HepG2 (cell line): Measurements from ENCODE around the gene CHN2. TPM values are rescaled to one million over a fixed set of nuclear protein-coding genes. Genes with fewer than 3 reads are reported as not detected.
A peak's percentile ranks its signal among the peaks of the same experiment; 100 is the strongest.

Experiments used
- FOXA1 ChIP-seq, 2 experiments: fragments of 450-650 bp in 1 of 2; sonication (generic) in 1 of 2; formaldehyde crosslinking in 1 of 2; IDR thresholded peaks; 2 replicates each; pipeline versions ENCODE4 v1.4.0 to v1.6.1; 2016 to 2020; ENCODE audit warnings: missing genetic modification reagents in 1 of 2
- HMG20A ChIP-seq: IDR thresholded peaks from 2 replicates; pipeline ENCODE4 v1.6.1; 2016; ENCODE audit warnings: borderline replicate concordance
- HOMEZ ChIP-seq: IDR thresholded peaks from 2 replicates; pipeline ENCODE4 v1.6.1; 2016; ENCODE audit warnings: low read depth
- MAFK ChIP-seq, 2 experiments: IDR thresholded peaks in 1 of 2; conservative IDR thresholded peaks in 1 of 2; 2 replicates each; pipeline ENCODE4 v1.6.1; 2011; ENCODE audit warnings: improper control_type of control experiment in 2 of 2, low read length in 2 of 2
- MED1 ChIP-seq: sonication (generic); formaldehyde crosslinking; IDR thresholded peaks from 2 replicates; pipeline ENCODE4 v1.4.0; 2020; ENCODE audit warnings: missing genetic modification reagents
- RCOR2 ChIP-seq: IDR thresholded peaks from 2 replicates; pipeline ENCODE4 v1.6.1; 2016; ENCODE audit warnings: missing biosample characterization, missing genetic modification reagents
- RXRB ChIP-seq: IDR thresholded peaks from 2 replicates; pipeline ENCODE4 v1.6.1; 2016; ENCODE audit warnings: borderline replicate concordance, missing genetic modification reagents, missing compliant biosample characterization
- SMAD3 ChIP-seq: sonication (generic); formaldehyde crosslinking; IDR thresholded peaks from 2 replicates; pipeline ENCODE4 v1.4.0; 2020; ENCODE audit warnings: missing genetic modification reagents
- SOX13 ChIP-seq, 3 experiments: fragments of 450-650 bp in 1 of 3; sonication (generic) in 1 of 3; formaldehyde crosslinking in 1 of 3; IDR thresholded peaks in 2 of 3; conservative IDR thresholded peaks in 1 of 3; 2 replicates each; pipeline versions ENCODE4 v1.5.0 to v1.6.1; 2016 to 2020; ENCODE audit warnings: antibody characterized with exemption in 1 of 3, mild to moderate bottlenecking in 1 of 3, missing compliant biosample characterization in 1 of 3, missing genetic modification reagents in 1 of 3, moderate library complexity in 1 of 3
- SRF ChIP-seq: IDR thresholded peaks from 2 replicates; pipeline ENCODE4 v1.6.1; 2011; ENCODE audit warnings: mild to moderate bottlenecking, low read depth, low read length, moderate library complexity
- USF2 ChIP-seq, 2 experiments: sonication (generic) in 1 of 2; formaldehyde crosslinking in 1 of 2; IDR thresholded peaks; 2 replicates each; pipeline versions ENCODE4 v1.5.1 to v1.6.1; 2011 to 2020; ENCODE audit warnings: borderline replicate concordance in 1 of 2, low read depth in 1 of 2, low read length in 1 of 2, mild to moderate bottlenecking in 1 of 2, missing genetic modification reagents in 1 of 2, moderate library complexity in 1 of 2
- ZBTB7A ChIP-seq: sonication (generic); formaldehyde crosslinking; IDR thresholded peaks from 2 replicates; pipeline ENCODE4 v1.8.0; 2022; ENCODE audit warnings: mild to moderate bottlenecking, missing genetic modification reagents
- ZNF235 ChIP-seq: sonication (generic); formaldehyde crosslinking; IDR thresholded peaks from 2 replicates; pipeline ENCODE4 v1.8.1; 2023; ENCODE audit warnings: mild to moderate bottlenecking, missing genetic modification reagents, borderline replicate concordance
- ZNF510 ChIP-seq: sonication (generic); formaldehyde crosslinking; IDR thresholded peaks from 2 replicates; pipeline ENCODE4 v1.4.0; 2020; ENCODE audit warnings: low read depth, mild to moderate bottlenecking, missing genetic modification reagents
- ZNF609 ChIP-seq: sonication (generic); formaldehyde crosslinking; IDR thresholded peaks from 2 replicates; pipeline ENCODE4 v1.4.0; 2020; ENCODE audit warnings: mild to moderate bottlenecking, missing genetic modification reagents, borderline replicate concordance
- ZNF766 ChIP-seq: sonication (generic); formaldehyde crosslinking; IDR thresholded peaks from 2 replicates; pipeline ENCODE4 v1.5.0; 2020; ENCODE audit warnings: missing genetic modification reagents, borderline replicate concordance
- ZNF770 ChIP-seq: sonication (generic); formaldehyde crosslinking; IDR thresholded peaks from 2 replicates; pipeline ENCODE4 v1.5.0; 2020; ENCODE audit warnings: mild to moderate bottlenecking, missing genetic modification reagents
- ZSCAN12 ChIP-seq: sonication (generic); formaldehyde crosslinking; IDR thresholded peaks from 2 replicates; pipeline ENCODE4 v1.9.0; 2021; ENCODE audit warnings: mild to moderate bottlenecking, missing genetic modification reagents
- polyA plus RNA-seq, 8 experiments: library from polyadenylated mRNA; depleted of rRNA in 3 of 8; stranded (reverse) in 7 of 8; unstranded in 1 of 8; fragments of >200 nt; fragmentation: Illumina TruSeq in 4 of 8; extraction: Trizol in 4 of 8; gene quantifications; 2 replicates each; pipeline versions ENCODE4 v1.2.1 to v1.2.3, GENCODE V29; 2011 to 2016; ENCODE audit warnings: low read depth in 4 of 8, missing spikeins in 1 of 8, mixed read lengths in 1 of 8; ENCODE audit not compliant: insufficient read depth in 1 of 8
- total RNA-seq, 5 experiments: library from RNA; depleted of rRNA; stranded (reverse); fragments of >200 nt; fragmentation: Illumina TruSeq; extraction: Trizol; gene quantifications; 2 replicates each; pipeline ENCODE4 v1.2.3, GENCODE V29; 2016; ENCODE audit warnings: low read depth in 1 of 5

Gene CHN2
- total and polyA plus RNA-seq, 2 of the 13 experiments (the other 11 are each of a cell fraction or from before 2014, with no cell fraction given): 23.5 to 30.5 TPM

DNA sequence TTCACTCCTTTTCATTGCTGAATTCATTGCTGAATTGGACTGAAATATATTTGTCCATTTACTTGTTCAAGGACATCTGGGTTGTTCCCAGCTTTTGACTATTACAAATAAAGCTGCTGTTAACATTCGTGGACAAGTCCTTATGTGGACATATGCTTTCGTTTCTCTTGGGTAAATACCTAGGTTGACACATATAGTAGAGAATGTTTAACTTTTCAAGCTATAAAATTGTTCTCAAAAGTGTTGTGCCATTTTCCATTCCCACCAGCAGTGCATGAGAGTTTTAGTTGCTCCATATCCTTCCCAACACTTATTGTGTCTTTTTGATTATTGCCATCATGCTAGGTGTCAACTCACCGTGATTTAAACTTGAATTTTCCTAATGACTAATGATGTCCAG lies 30.7 kb upstream of the CHN2 start (continued):
- TF ChIP-seq ZNF609 (CRISPR knock-in tag) (peak; percentile 84), ZNF235 (CRISPR knock-in tag) (no peak), SRF (peak; percentile 94), HOMEZ (CRISPR knock-in tag) (peak; percentile 99), ZBTB7A (CRISPR knock-in tag) (no peak), USF2 (IDR thresholded peaks at IDR 0.05; ENCODE audit: low read depth, low read length) (no peak), USF2 (CRISPR knock-in tag; IDR thresholded peaks at IDR 0.05; ENCODE audit: borderline replicate concordance) (peak; percentile 33; the same call in 1 of the 2 replicates), ZNF766 (no peak), RCOR2 (CRISPR knock-in tag) (0 out of 2 replicates have a peak, but pooled peaks have one; percentile 31), HMG20A (peak; percentile 71; the same call in 1 of the 2 replicates), ZSCAN12 (CRISPR knock-in tag) (no peak), MED1 (CRISPR knock-in tag) (peak; percentile 45; the same call in 1 of the 2 replicates), SMAD3 (CRISPR knock-in tag) (no peak), ZNF510 (CRISPR knock-in tag) (no peak), RXRB (CRISPR knock-in tag) (peak; percentile 49), FOXA1 (IDR thresholded peaks at IDR 0.05) (peak; percentile 36; the same call in 1 of the 2 replicates), FOXA1 (CRISPR knock-in tag; IDR thresholded peaks at IDR 0.05) (peak; percentile 84), MAFK (conservative IDR thresholded peaks at IDR 0.05 in 1 of 2, IDR thresholded peaks at IDR 0.05 in 1 of 2; ENCODE audit: low read length in 2 of 2) (no peak), ZNF770 (no peak), SOX13 (IDR thresholded peaks at IDR 0.05) (no peak), SOX13 (CRISPR knock-in tag; conservative IDR thresholded peaks at IDR 0.05 in 1 of 2, IDR thresholded peaks at IDR 0.05 in 1 of 2) (peak in 1 of 2 experiments; percentile 76; a peak in 2 of 4 replicates)
